ENCODE data around the gene NTM.

Gene NTM

GRCh38 chr11:132042296-132042695 is 671.9 kb downstream of the NTM start:
- no peak overlapping the region for H3K4me3 ChIP-seq (ENCODE audit: low read depth, low read length)
- TF ChIP-seq CTCF (IDR thresholded peaks at IDR 0.05; ENCODE audit: borderline replicate concordance, insufficient read depth, low read depth, low read length) = no peak

- no peak overlapping the region for H3K4me3 ChIP-seq (ENCODE audit: low read depth, low read length)
- no peak for TF ChIP-seq CTCF (IDR thresholded peaks at IDR 0.05; ENCODE audit: borderline replicate concordance, insufficient read depth, low read depth, low read length)
Measured at GRCh38 chr11:132043714-132044113, 673.3 kb downstream of the NTM start.

- no peak for TF ChIP-seq CTCF (IDR thresholded peaks at IDR 0.05; ENCODE audit: borderline replicate concordance, insufficient read depth, low read depth, low read length)
- no peak overlapping the region for H3K4me3 ChIP-seq (ENCODE audit: low read depth, low read length)
Measured at GRCh38 chr11:132045107-132045506, 674.7 kb downstream of the NTM start.

GRCh38 chr11:132046288-132046865 is 676.0 kb downstream of the NTM start:
- no peak overlapping the region for H3K4me3 ChIP-seq (ENCODE audit: low read depth, low read length)
- TF ChIP-seq CTCF (IDR thresholded peaks at IDR 0.05; ENCODE audit: borderline replicate concordance, insufficient read depth, low read depth, low read length) = no peak

- no peak overlapping the region for H3K4me3 ChIP-seq (ENCODE audit: low read depth, low read length)
- no peak for TF ChIP-seq CTCF (IDR thresholded peaks at IDR 0.05; ENCODE audit: borderline replicate concordance, insufficient read depth, low read depth, low read length)
Measured at GRCh38 chr11:132047167-132047566, 676.8 kb downstream of the NTM start.

- no peak overlapping the region for H3K4me3 ChIP-seq (ENCODE audit: low read depth, low read length)
- no peak for TF ChIP-seq CTCF (IDR thresholded peaks at IDR 0.05; ENCODE audit: borderline replicate concordance, insufficient read depth, low read depth, low read length)
Measured at GRCh38 chr11:132048040-132048439, 677.6 kb downstream of the NTM start.

GRCh38 chr11:132049205-132049604 is 678.8 kb downstream of the NTM start:
- no peak overlapping the region for H3K4me3 ChIP-seq (ENCODE audit: low read depth, low read length)
- no peak for TF ChIP-seq CTCF (IDR thresholded peaks at IDR 0.05; ENCODE audit: borderline replicate concordance, insufficient read depth, low read depth, low read length)

Measured in GM12875 (cell line).